Measurements from ENCODE around the gene MACROH2A2.

The MACROH2A2 gene

GRCh38 chr10:70139151-70139996, 86.7 kb downstream of the MACROH2A2 start:
- no peaks in the 10 kb centered on the region for H3K27me3 ChIP-seq
- no peaks in the 10 kb centered on the region for H3K9me3 ChIP-seq
- H3K27ac ChIP-seq, result no peak overlapping the region
- H3K4me1 ChIP-seq (ENCODE audit: control insufficient read depth in 1 of 2, insufficient read depth in 1 of 2, low read depth in 1 of 2, low read length in 1 of 2), result no peaks in the 10 kb centered on the region
- H3K36me3 ChIP-seq, result peaks cover 9% of the 10 kb centered on the region
- no peak for TF ChIP-seq CTCF (IDR thresholded peaks at IDR 0.05)
- H3K4me3 ChIP-seq (ENCODE audit: low read depth in 1 of 2, low read length in 1 of 2), result no peak overlapping the region

- Histone ChIP-seq H3K27me3 (no peaks in the 10 kb centered on the region), H3K9me3 (no peaks in the 10 kb centered on the region), H3K4me1 (ENCODE audit: control insufficient read depth in 1 of 2, insufficient read depth in 1 of 2, low read depth in 1 of 2, low read length in 1 of 2) (peaks cover 4% of the 10 kb centered on the region in 2 experiments), H3K36me3 (peaks cover 9% of the 10 kb centered on the region), H3K27ac (no peak overlapping the region), H3K4me3 (ENCODE audit: low read depth in 1 of 2, low read length in 1 of 2) (no peak overlapping the region)
- TF ChIP-seq CTCF (IDR thresholded peaks at IDR 0.05), result no peak
Observed at GRCh38 chr10:70139997-70140250, 87.3 kb downstream of the MACROH2A2 start.

GRCh38 chr10:70140297-70140696, 87.7 kb downstream of the MACROH2A2 start:
- Histone ChIP-seq H3K36me3 (peaks cover 9% of the 10 kb centered on the region), H3K4me3 (ENCODE audit: low read depth in 1 of 2, low read length in 1 of 2) (no peak overlapping the region), H3K27me3 (no peaks in the 10 kb centered on the region), H3K9me3 (no peaks in the 10 kb centered on the region), H3K4me1 (ENCODE audit: control insufficient read depth in 1 of 2, insufficient read depth in 1 of 2, low read depth in 1 of 2, low read length in 1 of 2) (peaks cover 8% of the 10 kb centered on the region in 2 experiments), H3K27ac (no peak overlapping the region)
- no peak for TF ChIP-seq CTCF (IDR thresholded peaks at IDR 0.05)

GRCh38 chr10:70142555-70142954, 89.9 kb downstream of the MACROH2A2 start:
- Histone ChIP-seq H3K27me3 (no peaks in the 10 kb centered on the region), H3K36me3 (peaks cover 9% of the 10 kb centered on the region), H3K27ac (no peak overlapping the region), H3K4me3 (ENCODE audit: low read depth in 1 of 2, low read length in 1 of 2) (no peak overlapping the region), H3K4me1 (ENCODE audit: control insufficient read depth in 1 of 2, insufficient read depth in 1 of 2, low read depth in 1 of 2, low read length in 1 of 2) (peaks cover 17 to 25% of the 10 kb centered on the region in 2 experiments), H3K9me3 (no peaks in the 10 kb centered on the region)
- no peak for TF ChIP-seq CTCF (IDR thresholded peaks at IDR 0.05)

- H3K27ac ChIP-seq, result no peak overlapping the region
Observed at GRCh38 chr10:70144372-70145110, 91.9 kb downstream of the MACROH2A2 start.

More at GRCh38 chr10:70144372-70145110, 91.9 kb downstream of the MACROH2A2 start:
- Histone ChIP-seq H3K27me3 (no peaks in the 10 kb centered on the region), H3K4me3 (ENCODE audit: low read depth in 1 of 2, low read length in 1 of 2) (peak overlapping the region; percentile 89 to 98), H3K36me3 (peaks cover 15% of the 10 kb centered on the region), H3K9me3 (no peaks in the 10 kb centered on the region), H3K4me1 (ENCODE audit: control insufficient read depth in 1 of 2, insufficient read depth in 1 of 2, low read depth in 1 of 2, low read length in 1 of 2) (peaks cover 17 to 25% of the 10 kb centered on the region in 2 experiments)
- TF ChIP-seq CTCF (IDR thresholded peaks at IDR 0.05), result no peak

All from neutrophil (primary cell).